Left hindlimb (tissue), 1 donor: Measurements from ENCODE around the gene TIAM1.
A peak's percentile ranks its signal among the peaks of the same experiment; 100 is the strongest.

Experiments used
- DNase-seq: peaks from one replicate; pipeline ENCODE4 v3.0.0-alpha.2; 2018

The TIAM1 gene

DNA sequence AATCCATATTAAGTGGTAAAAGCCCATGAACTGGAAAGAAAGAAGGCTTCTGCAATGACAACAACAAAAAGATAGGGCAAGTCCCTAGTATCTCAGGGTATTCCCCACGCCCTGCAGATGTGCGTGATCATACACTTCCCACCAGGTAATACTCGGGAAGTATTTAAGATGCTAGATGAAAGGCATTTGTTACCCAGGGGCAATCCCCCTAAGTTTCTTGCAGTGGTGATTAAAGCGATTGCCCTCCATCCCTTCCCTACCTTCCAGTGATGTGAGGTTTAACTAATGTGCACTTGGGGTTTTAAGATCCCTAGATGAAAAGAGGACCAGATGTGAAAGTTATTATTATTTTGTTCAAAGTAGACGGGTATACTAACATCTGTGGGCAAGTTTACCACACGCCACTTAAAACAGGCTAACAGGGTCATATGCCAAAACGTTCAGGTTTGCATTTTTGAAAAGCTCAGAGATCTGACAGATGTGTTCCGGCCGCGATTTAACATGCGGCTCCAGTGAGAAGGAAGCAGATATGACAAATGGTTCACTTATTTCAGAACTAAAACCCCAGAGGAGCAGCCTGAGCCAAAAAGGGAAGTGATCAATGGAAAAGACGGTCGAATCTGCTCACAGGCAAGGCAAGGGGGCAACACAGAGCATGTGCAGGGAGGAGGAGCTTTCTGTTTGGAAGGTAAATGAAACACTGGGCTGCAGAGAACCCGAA is 17.4 kb downstream of the TIAM1 start:
- DNase-seq = peak; percentile 50

DNA sequence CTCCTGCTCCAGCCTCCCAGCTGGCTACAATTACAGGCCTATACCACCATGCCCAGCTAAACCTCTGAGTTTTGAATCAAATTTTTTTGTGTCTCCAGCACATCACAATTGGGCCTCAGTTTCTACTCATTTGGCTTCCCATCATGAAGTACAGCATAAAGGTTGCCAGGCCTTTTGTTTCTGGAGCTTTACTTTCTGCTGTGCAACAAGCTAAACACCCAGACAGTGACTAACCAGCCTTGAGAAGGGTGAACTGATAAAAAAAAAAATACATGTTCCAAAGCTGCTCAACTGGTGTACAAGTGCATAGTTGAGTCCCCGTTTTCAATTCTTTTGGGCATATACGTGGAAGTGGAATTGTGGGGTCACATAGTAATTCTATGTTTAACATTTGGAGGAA is 25.1 kb downstream of the TIAM1 start:
- DNase-seq = no peak

DNA sequence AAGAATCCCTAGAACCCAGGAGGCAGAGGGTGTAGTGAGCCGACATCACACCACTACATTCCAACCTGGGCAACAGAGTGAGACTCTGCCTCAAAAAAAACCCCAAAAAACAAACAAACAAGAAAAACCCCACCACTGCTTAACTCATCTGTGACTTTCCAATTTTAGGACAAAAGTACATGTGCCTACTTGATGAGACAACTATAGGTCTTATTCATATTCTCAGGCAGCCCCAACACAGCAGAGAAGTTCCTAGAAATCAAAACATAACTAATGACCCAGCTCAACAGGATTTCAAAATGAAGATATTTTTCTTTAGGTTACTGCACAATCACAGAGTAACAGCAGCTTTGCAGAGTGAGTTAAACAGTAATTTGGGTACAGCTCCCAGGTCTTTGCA is 26.4 kb downstream of the TIAM1 start:
- no peak for DNase-seq

DNA sequence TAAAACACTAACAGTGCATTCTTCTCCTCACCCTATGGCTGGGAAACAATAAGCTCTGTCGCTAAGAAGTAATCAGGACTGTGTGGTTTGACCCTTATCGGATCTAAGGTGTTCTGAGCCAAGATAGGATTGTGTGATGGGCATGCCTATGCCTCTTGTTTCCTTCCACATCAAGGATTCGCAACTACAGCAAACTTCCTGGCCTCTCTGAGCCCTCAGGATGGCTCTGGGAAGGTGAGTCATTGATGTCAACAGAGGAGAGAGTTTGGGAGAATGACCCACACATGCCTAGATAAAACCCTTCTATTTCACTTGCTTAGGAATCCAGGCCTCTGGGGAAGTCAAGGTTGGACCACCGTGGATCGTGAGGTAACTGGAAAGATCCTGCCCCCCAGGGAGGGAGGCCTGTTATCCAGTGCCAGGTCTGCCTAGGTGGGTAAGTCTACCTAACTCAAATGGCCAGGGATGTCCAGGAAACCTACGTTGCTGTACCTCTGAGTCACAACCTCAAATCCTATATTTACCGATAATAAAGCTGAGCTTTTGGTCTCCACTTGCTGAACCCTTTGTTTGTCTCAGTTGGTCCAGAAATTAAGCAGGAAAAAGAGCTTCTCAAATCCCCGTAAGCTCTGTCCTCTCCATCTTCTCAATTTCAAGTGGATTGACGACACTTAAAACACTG is 27.4 kb downstream of the TIAM1 start:
- DNase-seq = no peak

DNA sequence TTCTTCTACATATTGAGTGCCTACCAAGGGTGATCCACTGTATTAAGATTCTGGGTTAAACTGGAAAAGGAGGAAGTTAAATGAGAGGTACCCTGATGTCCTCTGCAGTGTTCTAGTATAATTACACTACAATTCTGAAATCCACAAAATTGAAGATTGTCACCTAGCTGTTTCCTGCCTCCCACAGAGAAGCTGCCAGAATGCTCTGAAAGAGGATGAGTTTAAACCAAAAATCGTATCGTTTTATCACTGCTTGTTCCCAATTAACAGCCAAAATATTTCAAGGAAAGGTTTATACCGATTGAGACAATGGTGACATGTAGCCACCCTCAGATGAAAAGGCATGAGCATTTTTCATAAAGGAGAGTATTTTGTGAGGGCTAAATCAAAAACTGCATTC is 28.0 kb downstream of the TIAM1 start:
- no peak for DNase-seq

DNA sequence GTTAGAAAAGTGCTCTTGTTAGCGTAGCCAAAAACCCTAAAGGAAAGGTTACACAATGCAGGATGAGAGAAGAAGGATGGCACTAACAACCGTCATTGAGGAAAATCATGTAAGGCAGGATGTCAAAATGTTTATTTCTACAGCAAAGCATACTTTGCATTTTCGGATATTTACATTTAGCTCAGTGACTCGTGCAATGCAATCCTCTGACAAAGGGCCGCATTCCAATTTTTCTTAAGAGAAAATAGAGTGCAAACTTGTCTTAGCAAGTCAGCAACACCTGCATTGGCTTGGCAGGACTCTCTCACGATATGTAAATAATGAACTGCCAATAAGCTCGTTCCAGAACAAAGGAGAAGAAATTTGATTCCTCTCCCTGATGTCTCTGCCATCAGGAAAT is 33.3 kb downstream of the TIAM1 start:
- DNase-seq = no peak

DNA sequence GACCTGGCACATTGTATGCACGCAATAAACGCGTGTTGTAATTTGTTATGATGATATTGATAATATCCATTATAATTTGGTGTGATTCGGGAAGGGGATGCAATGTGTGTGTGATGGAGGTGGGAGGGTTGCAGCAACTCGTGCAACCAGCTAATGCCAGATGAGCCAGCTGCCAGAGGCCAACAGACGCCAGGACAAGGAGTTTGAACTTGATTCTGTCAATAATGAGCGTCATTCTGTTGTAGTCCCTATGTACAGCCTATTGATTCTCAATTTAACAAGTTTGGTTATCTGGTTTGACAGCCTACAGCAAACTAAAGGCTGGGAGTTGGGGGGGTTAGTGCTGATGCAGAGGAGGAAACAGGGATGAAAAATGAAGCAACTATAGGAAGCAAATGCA is 35.5 kb downstream of the TIAM1 start:
- no peak for DNase-seq

DNA sequence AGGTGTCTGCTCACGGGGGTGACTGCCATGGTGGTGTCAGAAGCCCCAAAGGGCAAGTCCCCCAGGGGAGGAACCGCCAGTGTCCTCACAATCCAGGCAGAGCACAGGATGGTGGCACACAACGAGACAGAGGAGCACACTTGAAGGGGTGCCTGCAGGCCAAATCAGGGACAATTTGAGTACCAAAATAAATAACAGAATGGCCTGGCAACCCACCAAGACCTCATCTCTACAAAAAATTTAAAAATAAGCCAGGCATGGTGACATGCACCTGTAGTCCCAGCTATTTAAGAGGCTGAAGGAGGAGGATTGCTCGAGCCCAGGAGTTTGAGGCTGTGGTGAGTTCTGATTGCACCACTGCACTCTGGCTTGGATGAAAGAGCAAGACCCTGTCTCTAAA is 38.2 kb downstream of the TIAM1 start:
- no peak for DNase-seq

DNA sequence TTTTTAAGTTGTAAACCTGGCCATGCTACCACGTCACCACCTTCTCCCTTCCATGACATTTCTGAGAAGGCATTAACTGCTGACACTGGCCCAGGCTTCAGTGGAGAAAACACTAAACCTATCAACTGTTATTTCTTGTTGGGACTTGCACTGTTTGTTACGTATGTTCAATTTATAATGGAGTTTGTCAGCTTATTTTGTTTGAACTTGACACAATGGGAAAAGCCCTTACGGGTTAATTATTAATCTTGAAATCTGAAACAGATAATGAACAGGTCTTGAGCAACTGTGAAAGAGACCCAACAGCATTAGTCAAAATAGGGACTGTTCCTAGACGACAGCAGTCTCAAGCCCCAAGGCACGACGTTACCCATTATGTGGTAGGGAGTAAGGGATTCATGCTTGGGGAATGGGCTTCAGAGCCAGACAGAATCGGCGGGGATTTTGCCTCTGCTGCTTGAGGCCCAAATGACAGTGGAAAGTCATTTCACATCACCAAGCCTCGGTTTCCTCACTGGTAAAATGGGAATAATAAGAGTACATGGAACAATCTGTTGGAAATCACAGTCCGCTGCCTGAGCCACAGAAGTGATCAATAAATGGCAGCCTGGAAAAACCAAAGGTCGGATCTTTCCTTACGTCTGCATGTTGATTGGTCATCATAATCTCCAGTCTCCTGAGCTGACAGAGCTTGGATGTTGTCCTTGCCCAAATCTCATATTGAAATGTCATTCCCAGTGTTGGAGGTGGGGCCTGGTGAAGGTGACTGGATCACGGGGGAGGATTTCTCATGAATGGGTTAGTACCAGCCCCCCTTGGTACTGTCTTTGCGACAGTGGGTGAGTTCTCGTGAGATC is 44.5 kb downstream of the TIAM1 start:
- no peak for DNase-seq

DNA sequence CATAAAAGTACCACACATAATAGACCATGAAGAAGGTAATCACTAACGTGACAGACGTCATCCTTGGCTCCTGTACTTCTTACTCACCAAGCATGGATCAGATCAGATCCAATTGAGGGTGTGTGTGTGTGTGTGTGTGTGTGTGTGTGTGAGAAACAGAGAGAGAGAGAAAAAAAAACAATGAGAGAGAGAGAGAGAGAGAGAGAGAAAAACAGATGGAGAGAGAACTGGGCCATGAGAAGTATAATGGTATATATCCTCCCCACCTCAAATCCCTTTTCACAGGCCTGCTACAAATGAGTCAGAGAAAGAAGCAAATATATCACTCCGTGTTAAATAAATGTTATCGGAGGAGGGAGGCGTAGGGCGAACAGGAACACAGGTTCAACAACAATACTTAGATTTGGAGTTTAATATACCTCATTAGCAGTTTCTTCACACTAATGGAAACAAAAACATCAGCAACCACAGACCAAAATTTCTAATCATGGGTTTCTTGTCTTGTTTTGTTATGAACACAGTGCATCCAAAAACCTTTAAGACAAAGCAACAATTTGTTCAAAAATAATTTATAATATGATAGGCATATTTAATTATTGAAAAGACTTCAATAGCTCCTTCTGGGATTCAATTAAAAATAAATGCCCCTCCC is 45.3 kb downstream of the TIAM1 start:
- no peak for DNase-seq

DNA sequence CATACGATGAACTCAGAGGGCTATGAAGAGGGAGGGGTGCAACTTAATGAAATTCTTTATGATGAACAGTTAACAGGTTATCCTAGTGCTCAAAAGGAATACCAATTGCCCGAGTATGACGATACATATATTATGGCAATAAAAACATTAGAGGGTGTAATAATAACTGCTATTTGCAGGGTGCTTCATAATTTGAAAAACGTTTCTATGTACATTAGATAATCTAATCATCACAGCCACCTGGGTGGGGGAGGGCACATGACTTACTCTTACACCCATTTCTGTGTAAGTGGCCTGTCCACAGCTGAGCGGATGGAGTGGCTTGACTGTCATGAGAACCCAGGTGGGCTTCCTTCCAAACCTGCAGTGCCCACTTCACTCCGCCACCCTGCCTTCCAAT is 46.3 kb downstream of the TIAM1 start:
- DNase-seq = no peak

DNA sequence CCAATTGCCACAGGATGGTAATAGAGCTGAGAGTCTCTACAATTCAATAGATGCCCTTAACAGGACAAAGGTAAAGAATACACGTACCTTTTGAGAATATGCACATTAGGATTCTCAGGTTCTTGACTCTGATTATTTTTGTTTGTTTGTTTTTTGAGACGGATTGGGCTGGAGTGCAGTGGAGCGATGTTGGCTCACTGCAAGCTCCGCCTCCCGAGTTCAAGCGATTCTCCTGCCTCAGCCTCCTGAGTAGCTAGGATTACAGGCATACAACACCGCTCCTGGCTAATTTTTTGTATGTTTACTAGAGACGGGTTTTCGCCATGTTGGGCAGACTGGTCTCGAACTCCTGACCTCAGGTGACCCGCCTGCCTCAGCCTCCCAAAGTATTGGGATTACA is 48.4 kb downstream of the TIAM1 start:
- DNase-seq = no peak

DNA sequence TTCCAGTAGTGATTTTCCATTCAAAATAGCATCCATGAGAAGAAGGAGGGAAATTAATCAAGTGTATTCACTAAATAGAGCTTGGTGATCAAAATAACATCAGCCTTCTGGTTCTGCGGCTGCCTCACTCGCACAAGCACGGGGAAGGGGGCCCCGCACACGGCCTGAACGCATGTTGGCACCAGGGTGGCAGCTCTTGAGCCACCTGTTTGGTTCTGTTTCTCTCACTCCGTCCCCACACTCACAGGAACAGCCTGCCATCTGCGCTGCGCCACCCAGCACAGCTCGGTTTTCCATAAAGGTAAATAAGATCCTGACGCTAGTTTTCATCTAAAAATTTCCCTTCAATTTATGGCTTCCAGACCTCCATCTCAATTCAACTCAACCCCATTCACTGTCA is 49.4 kb downstream of the TIAM1 start:
- no peak for DNase-seq

DNA sequence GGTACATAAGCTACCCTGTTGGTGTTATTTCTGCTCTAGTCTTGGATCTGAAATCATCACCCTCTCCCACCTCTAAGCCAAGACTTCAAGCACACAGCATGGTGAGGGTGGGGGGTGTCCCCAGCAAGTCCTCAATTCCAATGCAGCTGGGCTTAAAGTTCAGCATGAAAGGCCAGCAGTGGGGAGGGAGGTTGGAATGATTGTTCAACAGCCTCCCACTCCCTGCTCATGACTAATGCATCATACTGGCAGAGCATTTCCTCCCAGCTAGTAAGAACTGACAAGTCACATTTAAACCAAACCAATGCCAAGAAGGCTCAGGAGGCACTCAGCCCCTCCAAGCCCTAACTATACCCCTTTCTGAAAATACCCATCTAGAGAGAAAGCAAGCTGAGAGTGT is 50.1 kb downstream of the TIAM1 start:
- DNase-seq = no peak

DNA sequence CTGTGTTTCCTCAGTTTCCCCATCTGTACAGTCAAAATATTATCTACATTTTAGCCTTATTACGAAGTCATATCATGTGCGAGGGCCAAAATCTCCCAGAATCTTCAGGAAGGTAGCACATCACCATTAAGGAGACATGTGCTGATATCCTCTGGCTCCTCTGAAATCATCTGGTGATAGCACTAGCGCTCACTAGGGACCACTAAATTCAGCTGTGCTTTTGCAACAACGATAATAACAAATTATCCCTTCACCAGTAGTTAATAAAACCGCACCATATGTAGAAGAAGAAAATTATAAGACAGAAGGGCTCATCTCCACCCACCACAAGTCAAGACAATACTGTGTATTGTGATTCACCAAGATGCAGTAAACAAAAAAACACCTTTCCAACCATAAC is 53.3 kb downstream of the TIAM1 start:
- no peak for DNase-seq

DNA sequence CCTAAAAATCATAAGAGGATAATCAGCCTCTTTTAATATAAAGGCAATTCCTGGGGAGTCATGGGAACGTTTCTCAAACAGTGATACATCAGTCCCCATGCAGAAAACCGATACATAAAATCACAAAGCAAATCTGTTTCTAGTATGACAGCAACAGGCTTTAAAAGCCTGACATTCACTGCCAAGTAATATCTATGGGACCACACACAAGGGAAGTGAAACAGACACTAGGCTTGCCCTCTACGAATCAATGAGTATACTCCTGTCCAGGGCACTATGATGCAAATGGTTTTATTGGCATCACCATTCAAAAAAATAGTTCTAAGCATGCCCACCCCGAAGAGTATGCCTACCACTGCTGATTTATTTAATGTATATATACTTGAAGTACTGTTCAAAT is 54.4 kb downstream of the TIAM1 start:
- DNase-seq = no peak

DNA sequence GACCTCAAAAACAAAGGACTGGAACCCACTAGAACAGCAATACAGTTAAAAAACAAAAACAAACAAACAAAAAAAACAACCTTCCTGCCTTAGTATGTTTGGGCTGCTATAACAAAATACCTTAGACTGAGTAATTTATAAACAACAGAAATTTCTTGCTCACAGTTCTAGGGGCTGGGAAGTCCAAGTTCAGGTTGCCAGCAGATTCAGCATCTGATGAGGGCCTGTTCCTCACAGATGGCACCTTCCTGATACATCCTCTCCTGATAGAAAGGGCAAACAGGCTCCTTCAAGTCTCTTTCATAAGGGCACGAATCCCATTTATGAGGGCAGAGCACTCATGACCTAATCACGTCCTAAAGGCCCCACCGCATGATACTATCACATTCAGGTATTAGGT is 55.9 kb downstream of the TIAM1 start:
- DNase-seq = no peak

DNA sequence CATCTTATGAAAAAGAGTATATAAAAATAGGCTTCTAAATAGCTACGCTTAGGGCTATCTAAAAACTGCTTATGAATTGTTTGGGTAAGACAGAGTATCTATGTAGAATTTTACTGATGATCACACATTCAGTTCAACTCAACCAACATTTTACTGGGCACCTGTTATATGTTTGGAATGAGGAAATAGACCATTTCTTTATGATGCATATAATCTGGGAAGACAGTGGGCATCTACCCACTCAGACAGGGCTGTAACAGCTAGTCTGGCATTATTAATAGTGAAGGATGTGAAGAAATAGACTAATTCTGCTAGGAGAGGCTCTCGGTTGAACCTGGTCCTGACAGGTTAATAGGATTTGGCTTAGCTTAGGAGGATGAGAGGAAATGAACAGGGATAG is 56.9 kb downstream of the TIAM1 start:
- DNase-seq = no peak

DNA sequence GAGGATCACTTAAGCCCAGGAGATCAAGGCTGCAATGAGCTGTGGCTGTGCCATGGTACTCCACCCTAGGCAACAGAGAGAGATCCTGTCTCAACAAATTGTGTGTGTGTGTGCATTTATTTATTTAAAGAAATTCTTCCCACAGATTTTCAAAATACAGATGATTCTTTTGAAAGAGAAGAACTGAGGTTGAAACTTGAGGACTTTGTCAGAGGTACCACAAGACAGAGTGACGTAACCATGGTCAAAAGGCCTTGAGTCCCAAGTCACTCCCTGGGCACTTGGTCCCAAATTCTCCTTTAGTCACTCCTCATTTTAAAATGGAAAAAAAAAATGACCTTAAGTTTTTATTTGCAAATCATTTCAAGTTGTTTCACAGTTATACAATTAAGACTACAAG is 57.4 kb downstream of the TIAM1 start:
- no peak for DNase-seq

DNA sequence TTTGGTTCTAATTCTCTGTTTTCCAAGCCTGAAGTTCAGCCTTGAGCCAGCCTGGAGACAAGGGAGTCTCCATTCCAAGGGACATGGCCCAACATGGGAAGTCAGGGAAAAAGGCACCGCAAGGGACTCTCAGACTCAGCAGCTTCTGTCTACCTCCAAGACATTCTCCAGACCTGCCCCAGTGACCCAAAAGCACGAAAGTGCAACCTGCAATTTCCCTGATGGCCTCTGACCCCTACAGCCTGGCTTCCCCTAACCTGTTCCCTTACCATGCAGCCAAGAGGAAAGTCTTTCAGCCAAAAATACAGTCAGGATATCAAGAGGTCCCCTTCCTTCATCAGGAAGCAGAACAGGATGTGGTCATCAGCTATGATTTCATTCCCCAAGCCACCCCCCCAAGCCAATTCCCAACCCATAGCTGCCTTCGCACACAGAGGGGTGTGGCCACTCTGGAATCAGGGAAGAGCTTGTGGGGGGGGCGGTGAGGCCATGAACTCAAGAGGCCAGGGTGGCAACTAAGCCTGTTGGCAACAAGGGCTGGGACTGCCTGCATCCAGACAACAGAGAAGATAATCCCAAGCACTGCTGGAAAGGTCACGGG is 59.2 kb downstream of the TIAM1 start:
- no peak for DNase-seq

DNA sequence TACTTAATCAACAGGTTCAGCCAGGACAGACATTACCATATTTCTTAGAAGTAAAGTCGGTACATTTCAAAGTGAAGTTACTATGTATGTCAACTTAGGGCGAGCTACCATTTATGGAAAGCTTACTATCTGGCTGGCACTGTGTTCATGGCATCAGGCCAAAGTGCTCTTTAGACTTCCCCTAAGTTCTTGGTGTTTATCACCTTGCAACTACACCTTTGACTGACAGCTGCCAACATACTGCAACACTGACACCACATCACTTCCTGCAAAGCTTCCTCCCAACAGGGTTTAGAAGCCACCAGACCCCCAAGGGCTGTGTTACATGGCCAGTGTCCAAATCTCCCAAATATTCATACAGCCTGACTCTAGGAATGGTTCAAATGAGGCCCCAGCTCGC is 61.0 kb downstream of the TIAM1 start:
- no peak for DNase-seq

DNA sequence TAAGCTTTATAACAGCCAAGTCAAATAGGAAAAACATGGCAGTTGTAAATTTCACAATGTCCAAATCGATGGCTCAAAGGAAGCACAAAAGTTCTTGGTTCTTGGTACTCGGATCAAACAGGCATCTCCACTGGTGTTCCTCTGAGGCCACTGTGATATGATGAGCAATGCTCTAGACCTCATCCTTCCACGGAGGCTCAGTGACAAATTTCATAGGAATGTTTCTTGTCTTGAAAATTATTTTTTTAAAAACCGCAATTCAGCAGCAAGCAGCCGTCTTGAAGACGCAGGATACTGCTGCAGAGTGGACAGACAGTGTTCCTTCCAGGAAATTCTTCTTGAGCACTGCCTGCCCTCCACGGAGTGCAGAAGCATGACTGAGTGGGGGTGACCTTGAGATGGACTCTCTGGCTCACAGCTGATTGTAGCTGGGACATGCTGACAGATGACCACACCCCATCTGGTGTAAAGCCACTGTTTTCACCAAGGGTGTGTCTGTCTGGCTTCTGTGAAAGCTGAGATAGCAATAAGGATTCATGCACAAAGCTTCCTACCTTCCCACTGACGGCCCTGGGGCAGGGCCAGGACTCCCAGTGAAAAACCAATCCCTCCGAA is 61.9 kb downstream of the TIAM1 start:
- DNase-seq = no peak

DNA sequence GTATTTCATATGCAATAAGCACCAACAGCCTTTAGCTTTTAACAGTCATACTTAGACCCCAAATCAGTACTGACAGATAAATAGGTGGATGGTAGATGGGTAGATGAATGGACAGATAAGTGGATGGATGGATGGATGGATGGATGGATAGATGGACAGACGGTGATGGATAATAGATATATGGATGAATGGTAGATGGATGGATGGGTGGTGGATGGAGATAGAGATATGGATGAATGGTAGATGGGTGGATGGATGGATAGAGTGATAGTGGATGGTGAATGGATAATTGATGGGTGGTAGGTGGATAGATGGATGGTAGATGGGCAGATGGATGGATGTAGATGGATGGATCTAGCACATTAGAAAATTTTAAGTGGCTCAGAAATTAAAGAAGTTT is 62.5 kb downstream of the TIAM1 start:
- no peak for DNase-seq
